IMR-90 (cell line): ENCODE measurements around the gene MYO1D.

Source experiments
- CEBPB ChIP-seq: IDR thresholded peaks from 2 replicates; pipeline ENCODE4 v1.6.1; 2012; ENCODE audit warnings: low read depth, low read length, improper control_type of control experiment
- CTCF ChIP-seq: conservative IDR thresholded peaks from 2 replicates; pipeline ENCODE4 v1.5.1; 2012; ENCODE audit warnings: mild to moderate bottlenecking, low read depth, low read length, improper control_type of control experiment
- MAFK ChIP-seq: IDR thresholded peaks from 2 replicates; pipeline ENCODE4 v1.6.1; 2012; ENCODE audit warnings: low read depth, low read length, improper control_type of control experiment
- MXI1 ChIP-seq: IDR thresholded peaks from 2 replicates; pipeline ENCODE4 v1.6.1; 2012; ENCODE audit warnings: low read depth, mild to moderate bottlenecking, low read length, moderate library complexity, borderline replicate concordance
- POLR2A ChIP-seq: IDR thresholded peaks from 2 replicates; pipeline ENCODE4 v1.6.1; 2012; ENCODE audit warnings: mild to moderate bottlenecking, low read depth, low read length
- RAD21 ChIP-seq: IDR thresholded peaks from 2 replicates; pipeline ENCODE4 v1.6.1; 2012; ENCODE audit warnings: low read length, improper control_type of control experiment
- RFX5 ChIP-seq: IDR thresholded peaks from 2 replicates; pipeline ENCODE4 v1.8.0; 2012; ENCODE audit warnings: low read depth, mild to moderate bottlenecking, low read length, moderate library complexity
- SMC3 ChIP-seq: fragments of 150-350 bp; IDR thresholded peaks from 2 replicates; pipeline ENCODE4 v1.6.1; 2016; ENCODE audit warnings: low read depth, mild to moderate bottlenecking, antibody characterized with exemption, low read length, moderate library complexity
- USF2 ChIP-seq: fragments of 150-350 bp; IDR thresholded peaks from 2 replicates; pipeline ENCODE4 v1.6.1; 2017; ENCODE audit warnings: mild to moderate bottlenecking, antibody characterized with exemption, low read length, low read depth

- TF ChIP-seq CTCF, result no peak
- TF ChIP-seq POLR2A, result no peak
- no peak for TF ChIP-seq MXI1
- TF ChIP-seq RAD21, result no peak
- no peak for TF ChIP-seq CEBPB
- no peak for TF ChIP-seq RFX5
- no peak for TF ChIP-seq MAFK
- no peak for TF ChIP-seq SMC3
- no peak for TF ChIP-seq USF2
Measured at GRCh38 chr17:32852811-32853210, 24.1 kb downstream of the MYO1D start.
